ENCODE results near the gene SBK1. TPM values are rescaled to one million over a fixed set of nuclear protein-coding genes. Genes with fewer than 3 reads are reported as not detected.
"Not testable (repeated sequence)": the region's sequence is repeated elsewhere in the genome, so short reads cannot be mapped to it uniquely, and the experiment has no call there.

SBK1 gene
- total RNA-seq, 1 experiment from 2014 or later = 0.37 TPM

DNA sequence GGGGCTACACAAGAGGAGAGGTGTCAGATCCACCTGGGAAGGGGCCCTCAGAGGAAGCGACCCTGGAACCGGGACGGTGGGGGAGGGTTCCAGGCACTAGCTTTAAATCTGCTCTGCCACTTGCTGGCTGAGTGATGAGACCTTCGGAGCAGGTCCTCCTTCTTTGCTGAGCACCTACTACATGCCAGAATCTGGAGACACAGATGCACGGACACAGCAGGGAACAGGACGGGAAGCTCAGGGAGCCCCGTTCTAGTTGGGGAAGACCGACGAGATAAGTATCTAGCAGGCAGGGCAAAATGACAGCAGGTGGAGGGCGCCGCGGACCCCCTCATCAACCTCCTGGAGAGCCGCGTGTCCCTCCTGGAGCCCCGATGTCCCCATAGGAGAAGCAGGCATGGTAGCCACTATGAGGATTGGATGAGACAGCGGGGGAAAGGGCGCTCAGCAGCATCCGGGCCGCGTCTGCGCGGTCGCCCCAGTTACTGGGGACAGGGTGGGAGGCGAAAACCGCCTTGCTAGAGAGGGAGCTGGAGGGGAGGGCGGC is 27.2 kb downstream of the SBK1 start:
- no peak for DNase-seq (ENCODE audit: low read depth, low spot score)
- in situ Hi-C loops (cut with HindIII; ENCODE audit: low pct_unique_long_range_greater_than_20kb, low sequenced_read_pairs) = no loop called here

DNA sequence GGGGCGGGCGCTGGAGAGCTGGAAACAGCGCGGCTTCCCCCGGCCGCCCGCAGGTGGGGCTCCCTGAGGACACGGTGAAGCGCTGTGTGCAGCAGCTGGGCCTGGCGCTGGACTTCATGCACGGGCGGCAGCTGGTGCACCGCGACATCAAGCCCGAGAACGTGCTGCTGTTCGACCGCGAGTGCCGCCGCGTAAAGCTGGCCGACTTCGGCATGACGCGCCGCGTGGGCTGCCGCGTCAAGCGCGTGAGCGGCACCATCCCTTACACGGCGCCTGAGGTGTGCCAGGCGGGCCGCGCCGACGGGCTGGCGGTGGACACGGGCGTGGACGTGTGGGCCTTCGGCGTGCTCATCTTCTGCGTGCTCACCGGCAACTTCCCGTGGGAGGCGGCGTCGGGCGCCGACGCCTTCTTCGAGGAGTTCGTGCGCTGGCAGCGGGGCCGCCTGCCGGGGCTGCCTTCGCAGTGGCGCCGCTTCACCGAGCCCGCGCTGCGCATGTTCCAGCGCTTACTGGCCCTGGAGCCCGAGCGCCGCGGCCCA is 27.8 kb downstream of the SBK1 start:
- in situ Hi-C loops (cut with HindIII; ENCODE audit: low pct_unique_long_range_greater_than_20kb, low sequenced_read_pairs) = no loop called here
- DNase-seq (ENCODE audit: low read depth, low spot score) = no peak

DNA sequence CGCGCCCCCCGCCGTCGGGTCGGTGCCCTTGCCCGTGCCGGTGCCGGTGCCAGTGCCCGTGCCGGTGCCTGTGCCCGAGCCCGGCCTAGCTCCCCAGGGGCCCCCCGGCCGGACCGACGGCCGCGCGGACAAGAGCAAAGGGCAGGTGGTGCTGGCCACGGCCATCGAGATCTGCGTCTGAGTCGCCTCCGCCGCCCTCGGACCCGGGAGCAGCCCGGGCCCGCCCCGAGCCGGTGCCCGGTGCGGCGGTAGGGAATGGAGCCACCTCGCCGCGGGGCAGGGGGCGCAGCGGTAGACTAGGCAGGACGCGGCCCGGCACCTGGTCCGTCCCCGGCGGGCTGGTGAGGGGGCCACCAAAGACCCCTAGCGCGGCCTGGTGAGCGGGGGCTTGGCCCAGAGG is 28.4 kb downstream of the SBK1 start:
- in situ Hi-C loops (cut with HindIII; ENCODE audit: low pct_unique_long_range_greater_than_20kb, low sequenced_read_pairs) = no loop called here
- DNase-seq (ENCODE audit: low read depth, low spot score) = no peak

DNA sequence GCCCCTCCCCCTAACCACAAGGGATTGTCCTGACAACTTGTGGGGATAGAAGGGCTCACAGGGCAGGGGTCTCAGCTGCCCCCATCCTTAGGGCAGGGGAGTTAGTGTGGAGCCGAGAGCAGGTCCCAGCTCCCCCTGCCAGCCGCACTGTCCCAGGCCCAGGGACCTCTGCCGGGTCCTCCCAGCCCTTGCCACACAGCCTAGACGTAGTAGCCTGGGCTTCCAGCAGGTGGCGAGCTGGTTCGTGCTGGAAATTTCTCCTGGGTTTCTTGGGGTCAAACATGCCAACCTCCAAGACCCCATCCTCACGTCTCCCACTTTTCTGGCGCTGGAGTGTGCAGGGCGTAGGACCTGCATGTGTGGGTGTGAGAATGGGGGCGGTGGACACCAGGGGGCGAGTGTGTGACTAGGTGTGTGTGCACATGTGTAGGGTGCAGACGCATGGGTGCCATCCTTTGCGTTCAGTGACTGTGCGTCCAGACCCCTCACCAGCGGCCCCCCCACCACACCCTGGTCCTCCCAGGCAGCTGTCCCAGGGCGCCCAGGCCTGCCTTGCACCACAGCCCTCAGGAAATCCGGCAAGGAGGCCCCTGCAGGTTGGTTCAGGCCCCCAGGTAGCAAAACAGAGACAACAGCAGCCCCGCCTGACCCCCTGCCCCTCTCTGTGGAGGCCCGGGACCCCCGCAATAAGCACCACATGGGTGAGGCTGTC is 29.5 kb downstream of the SBK1 start:
- in situ Hi-C loops (cut with HindIII; ENCODE audit: low pct_unique_long_range_greater_than_20kb, low sequenced_read_pairs) = no loop called here
- peak; percentile 45 for DNase-seq (ENCODE audit: low read depth, low spot score)

DNA sequence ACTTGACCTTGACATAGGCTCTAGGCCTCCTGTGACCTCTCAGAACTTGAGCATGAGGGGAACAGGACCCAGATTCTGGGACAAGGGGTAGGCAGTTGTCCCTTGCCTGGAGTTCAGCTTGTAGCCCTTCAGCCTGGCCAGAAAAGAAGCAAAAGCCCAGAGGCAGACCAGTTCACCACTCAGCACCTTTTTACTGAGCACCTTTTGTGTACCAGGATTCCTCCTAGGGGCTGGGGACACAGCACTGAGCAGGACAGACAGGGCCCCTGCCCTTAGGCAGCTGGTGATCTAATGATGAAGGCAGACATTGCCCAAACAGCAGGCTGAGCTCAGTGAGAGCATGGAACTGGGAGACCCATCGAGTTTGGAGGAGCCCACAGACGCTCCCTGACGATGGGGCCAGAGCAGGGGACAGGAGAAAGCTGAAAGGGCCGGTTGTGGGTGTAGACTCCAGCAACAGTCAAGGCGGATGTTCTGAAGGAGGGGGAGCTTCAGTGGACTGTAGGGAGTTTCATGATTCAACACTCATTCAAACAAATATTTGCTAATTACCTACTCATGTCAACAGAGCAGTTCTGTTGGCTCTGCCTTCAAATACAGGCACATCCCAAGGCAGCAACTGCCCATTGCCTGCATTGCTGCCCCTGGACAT is 32.0 kb downstream of the SBK1 start:
- DNase-seq (ENCODE audit: low read depth, low spot score) = no peak
- in situ Hi-C loops (cut with HindIII; ENCODE audit: low pct_unique_long_range_greater_than_20kb, low sequenced_read_pairs) = no loop called here

DNA sequence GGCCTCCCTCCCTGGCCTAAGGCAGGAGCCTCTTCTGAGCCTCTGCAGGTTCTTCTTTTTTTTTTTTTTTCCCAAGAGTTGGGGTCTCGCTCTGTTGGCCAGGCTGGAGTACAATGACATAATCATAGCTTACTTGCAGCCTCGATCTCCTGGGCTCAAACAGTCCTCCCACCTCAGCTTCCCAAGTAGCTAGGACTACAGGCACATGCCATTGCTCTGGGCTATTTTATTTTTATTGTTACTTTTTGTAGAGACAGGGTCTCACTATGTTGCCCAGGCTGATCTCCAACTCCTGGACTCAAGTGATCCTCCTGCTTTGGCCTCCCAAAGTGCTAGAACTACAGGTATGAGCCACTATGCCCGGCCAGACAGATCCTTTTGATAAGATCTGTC is 32.6 kb downstream of the SBK1 start:
- in situ Hi-C loops (cut with HindIII; ENCODE audit: low pct_unique_long_range_greater_than_20kb, low sequenced_read_pairs) = no loop called here
- no peak for DNase-seq (ENCODE audit: low read depth, low spot score)

DNA sequence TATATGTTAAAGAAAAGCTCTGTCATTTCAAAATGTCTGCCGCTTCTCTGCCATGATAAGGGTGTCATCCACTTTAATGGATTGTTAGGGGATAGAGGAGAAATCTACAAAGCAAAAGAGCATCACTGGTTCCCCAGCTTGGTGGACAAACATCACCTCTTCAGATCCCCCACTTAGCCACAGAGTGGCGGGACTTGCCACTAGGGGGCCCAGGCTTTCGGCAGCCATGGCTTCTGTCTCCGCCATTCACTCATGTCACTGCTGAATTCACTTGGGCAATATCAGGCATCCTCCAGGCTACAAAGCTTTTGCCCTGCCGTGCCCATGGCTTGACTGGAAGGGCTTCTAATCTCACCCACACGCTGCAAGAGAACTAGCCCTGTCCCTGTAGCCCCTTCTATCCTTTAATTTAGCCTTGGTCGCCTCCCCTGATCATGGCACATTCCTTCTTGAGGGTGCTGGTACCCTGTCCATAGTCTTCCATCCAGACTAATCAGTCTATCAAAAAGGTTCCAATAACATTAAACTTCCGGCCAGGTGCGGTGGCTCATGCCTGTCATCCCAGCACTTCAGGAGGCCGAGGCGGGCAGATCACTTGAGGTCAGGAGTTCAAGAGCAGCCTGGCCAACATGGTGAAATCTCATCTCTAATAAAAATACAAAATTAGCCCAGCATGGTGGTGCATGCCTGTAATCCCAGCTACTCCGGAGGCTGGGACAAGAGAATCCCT is 34.7 kb downstream of the SBK1 start:
- in situ Hi-C loops (cut with HindIII; ENCODE audit: low pct_unique_long_range_greater_than_20kb, low sequenced_read_pairs) = no loop called here
- peak; percentile 64 for DNase-seq (ENCODE audit: low read depth, low spot score)

DNA sequence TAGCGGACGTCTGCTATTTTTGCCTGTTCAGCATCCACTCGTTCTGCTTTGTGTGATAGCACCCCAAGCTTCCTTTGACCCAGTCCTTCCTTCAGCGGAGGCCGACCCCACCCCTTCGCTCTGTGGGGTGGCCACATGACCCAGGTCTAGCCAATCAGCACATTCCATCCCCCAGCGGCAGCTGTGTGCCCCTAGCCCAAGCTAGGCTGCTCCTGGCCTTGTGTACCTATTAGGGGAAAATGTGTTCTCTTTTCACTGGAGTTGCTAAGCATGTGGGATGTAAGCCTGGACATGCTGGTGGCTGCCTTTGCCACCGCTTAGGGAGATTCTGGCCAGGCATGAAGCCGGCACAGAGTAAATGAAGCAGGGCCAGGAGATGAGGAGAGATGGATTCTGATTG is 37.9 kb downstream of the SBK1 start:
- DNase-seq (ENCODE audit: low read depth, low spot score); in situ Hi-C loops (cut with HindIII; ENCODE audit: low pct_unique_long_range_greater_than_20kb, low sequenced_read_pairs): not testable (repeated sequence)

DNA sequence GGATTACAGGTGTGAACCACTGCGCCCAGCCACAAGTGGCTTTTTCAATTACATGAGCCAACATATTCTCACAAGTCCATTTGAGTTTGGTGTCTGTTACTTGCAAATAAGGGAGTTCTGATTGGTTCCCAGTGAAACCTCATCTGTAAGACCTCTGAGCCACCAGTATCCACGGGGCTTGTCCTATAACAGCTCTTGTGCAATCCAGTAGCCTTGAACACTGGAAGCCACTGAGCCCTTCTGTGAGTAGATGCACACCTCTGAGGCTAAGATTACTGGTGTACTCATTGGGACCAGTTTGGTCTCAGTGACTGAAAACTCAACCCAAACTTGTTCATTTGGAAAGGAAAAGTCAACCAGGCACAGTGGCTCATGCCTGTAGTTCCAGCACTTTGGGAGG is 38.7 kb downstream of the SBK1 start:
- in situ Hi-C loops (cut with HindIII; ENCODE audit: low pct_unique_long_range_greater_than_20kb, low sequenced_read_pairs); DNase-seq (ENCODE audit: low read depth, low spot score): not testable (repeated sequence)

DNA sequence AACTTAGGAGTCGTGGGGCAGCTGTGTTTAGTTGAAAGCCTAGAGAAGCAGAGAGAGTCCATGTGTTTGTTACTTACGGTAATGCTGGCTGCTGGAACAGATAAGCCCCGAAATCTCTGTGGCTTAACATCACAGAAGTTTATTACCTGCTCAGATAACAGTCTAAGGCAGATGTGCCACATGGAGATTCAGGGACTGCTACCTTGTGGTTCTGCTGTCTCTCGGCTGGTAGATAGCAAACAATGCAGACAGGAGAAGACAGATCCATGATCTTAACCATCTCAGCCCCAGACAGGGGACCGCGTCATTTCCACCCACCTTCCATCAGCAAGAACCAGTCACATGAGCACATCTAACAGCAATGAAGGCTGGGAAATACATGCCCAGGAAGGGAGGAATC is 40.3 kb downstream of the SBK1 start:
- in situ Hi-C loops (cut with HindIII; ENCODE audit: low pct_unique_long_range_greater_than_20kb, low sequenced_read_pairs) = not testable (repeated sequence)

DNA sequence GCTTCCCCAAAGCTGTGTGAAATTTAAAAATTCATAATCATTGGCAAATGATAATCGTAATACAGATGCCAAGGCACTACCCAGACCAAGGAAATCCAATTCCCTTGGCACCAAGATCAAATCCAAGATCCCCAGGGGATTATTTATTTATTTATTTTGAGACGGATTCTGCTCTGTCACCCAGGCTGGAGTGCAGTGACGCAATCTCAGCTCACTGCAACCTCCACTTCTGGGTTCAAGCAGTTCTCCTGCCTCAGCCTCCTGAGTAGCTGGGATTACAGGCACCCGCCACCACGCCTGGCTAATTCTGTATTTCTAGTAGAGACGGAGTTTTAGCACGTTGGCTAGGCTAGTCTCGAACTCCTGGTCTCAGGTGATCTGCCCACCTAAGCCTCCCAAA is 43.4 kb downstream of the SBK1 start:
- DNase-seq (ENCODE audit: low read depth, low spot score); in situ Hi-C loops (cut with HindIII; ENCODE audit: low pct_unique_long_range_greater_than_20kb, low sequenced_read_pairs): not testable (repeated sequence)

More for the DNA sequence above, 40.3 kb downstream of the SBK1 start:
- not testable (repeated sequence) for DNase-seq (ENCODE audit: low read depth, low spot score)

DNA sequence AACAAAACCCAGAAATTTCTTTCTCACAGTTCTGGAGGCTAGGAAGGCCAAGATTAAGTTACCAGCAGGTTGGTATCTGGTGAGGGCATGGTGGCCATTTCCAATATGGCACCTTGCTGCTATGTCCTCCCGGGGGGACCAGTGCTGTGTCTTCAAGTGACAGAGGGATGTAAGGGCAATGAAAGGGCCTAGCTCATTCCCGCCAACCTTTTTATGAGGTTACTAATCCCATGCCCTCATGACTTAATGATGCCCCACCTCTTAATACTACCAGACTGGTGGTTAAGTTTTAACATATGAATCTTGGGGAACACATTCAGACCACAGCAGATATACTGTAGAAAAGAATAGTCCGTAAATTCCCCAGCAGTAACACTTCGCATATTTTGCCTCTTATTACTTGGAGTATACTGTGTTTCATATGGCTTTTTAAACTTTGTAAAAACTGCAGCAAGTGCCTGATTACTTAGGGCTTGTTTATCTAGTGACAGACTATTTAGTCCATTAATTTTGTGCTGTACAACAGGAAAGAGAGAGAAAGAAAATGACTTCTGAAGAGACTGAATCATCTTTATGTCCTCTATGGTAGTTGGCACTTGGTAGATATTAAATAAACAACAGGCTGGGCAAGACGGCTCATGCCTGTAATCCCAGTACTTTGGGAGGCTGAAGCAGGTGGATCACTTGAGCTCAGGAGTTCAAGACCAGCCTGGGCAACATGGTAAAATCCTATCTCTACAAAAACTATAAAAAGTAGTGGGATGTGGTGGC is 44.8 kb downstream of the SBK1 start:
- in situ Hi-C loops (cut with HindIII; ENCODE audit: low pct_unique_long_range_greater_than_20kb, low sequenced_read_pairs); DNase-seq (ENCODE audit: low read depth, low spot score): not testable (repeated sequence)

DNA sequence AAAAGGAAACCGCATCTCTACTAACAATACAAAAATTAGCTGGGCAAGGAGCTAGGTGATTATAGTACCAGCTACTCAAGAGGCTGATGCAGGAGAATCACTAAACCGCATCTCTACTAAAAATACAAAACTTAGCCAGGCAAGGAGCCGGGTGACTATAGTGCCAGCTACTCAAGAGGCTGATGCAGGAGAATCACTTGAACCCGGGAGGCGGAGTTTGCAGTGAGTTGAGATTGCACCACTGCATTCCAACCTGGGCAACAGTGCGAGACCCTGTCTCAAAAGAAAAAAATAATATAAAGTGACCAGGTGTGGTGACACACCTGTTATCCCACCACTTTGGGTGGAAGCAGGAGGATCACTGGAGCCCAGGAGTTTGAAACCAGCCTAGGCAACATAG is 45.9 kb downstream of the SBK1 start:
- DNase-seq (ENCODE audit: low read depth, low spot score); in situ Hi-C loops (cut with HindIII; ENCODE audit: low pct_unique_long_range_greater_than_20kb, low sequenced_read_pairs): not testable (repeated sequence)

DNA sequence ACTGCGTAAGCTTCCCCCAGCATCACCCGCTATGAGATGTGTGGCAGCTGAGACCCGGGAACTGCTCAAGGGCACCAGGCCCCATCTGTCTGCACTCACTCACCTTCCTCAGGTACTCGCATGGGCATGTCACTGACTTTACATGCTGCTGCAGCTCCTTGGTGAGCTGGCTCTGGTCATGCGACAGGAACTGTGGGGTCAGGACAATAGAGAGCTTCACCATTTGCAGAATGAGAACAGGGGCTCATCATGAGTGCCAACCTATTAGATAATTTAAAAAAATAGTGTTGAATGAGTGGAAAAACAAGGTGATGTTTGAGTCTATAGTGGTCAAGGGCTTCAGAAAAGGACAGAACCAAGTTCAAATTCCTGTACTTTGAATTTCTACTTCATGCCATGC is 70.3 kb downstream of the SBK1 start:
- not testable (repeated sequence) for DNase-seq (ENCODE audit: low read depth, low spot score)

DNA sequence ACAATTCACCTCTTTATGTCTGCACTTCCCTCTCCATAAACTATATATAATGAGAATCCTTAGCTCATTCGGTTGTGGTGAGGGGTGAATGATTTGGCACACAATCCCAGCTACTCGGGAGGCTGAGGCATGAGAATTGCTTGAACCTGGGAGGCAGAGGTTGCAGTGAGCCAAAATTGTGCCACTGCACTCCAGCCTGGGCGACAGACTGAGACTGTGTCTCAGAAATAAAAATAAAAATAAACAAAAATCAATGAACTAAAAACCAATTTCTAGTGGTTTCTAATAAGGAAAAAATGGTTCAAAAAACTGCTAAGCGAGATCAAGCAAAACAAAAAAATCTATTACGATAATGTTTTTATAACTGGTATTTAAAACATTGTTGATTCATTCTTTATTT is 71.1 kb downstream of the SBK1 start, which contains the start of gene NPIPB6:
Gene NPIPB6 (minus strand): TSS at position 101 of the 400 bp plus-strand sequence. CDS start 686 bp downstream, outside the sequence.
- in situ Hi-C loops (cut with HindIII; ENCODE audit: low pct_unique_long_range_greater_than_20kb, low sequenced_read_pairs); DNase-seq (ENCODE audit: low read depth, low spot score): not testable (repeated sequence)

More for the DNA sequence above, 70.3 kb downstream of the SBK1 start:
- in situ Hi-C loops (cut with HindIII; ENCODE audit: low pct_unique_long_range_greater_than_20kb, low sequenced_read_pairs) = not testable (repeated sequence)

DNA sequence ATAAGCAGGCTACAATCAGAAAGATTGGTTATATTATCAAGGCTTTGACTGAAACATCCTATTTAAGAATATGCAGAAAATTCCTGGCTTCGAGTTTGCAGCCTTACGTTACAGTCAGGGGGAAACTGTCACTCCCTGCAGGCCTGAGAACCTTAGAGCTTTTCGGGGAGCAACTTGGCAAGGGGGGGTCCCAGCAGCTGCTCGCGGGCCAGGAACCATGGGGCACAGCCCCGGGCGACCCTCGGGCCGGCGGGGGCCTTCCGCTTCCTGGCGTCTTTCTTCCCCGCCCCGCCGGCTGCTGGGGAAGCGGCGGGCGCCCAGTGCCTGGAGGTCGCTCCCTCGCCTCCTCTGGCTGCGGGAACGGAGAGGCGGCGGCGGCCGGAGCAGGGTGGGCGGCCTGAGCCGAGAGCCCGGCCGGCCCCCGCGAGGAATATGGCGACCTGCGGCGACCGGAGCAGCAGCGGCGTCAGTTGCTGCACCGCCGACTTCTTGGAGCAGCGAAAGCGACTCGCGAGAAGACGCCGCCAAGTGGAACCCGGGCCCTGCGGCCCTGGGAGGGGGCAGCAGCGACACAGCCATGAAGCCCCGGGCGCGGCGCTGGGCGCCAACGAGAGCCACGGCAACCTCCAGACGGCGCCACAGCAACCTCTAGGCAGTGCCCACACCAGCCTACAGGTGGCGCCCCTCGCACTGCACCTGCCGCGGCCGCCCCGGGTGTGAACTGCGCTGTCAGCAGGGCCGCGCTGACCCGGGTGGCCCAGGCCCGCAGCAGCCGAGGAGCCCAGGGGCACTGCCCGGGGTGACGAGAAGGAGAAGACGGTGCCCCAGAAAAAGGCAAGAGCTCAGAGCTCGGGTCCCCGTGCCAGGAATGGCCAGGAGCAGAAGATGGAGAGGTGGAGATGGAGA is 72.2 kb downstream of the SBK1 start:
- DNase-seq (ENCODE audit: low read depth, low spot score); in situ Hi-C loops (cut with HindIII; ENCODE audit: low pct_unique_long_range_greater_than_20kb, low sequenced_read_pairs): not testable (repeated sequence)
